HL-60/S4 treated with phorbol 12-myristate 13-acetate at 8.2 ng/mL for 4 days and 3 days (cell line): Measurements from ENCODE around the gene BRPF1.

ENCODE experiments used
- in situ Hi-C: fragments of 300-500 bp; cut with MboI; formaldehyde crosslinking; loops from 2 replicates; pipeline ENCODE4 v1.15.0; 2022; ENCODE audit warnings: low sequenced_read_pairs

Gene BRPF1

DNA sequence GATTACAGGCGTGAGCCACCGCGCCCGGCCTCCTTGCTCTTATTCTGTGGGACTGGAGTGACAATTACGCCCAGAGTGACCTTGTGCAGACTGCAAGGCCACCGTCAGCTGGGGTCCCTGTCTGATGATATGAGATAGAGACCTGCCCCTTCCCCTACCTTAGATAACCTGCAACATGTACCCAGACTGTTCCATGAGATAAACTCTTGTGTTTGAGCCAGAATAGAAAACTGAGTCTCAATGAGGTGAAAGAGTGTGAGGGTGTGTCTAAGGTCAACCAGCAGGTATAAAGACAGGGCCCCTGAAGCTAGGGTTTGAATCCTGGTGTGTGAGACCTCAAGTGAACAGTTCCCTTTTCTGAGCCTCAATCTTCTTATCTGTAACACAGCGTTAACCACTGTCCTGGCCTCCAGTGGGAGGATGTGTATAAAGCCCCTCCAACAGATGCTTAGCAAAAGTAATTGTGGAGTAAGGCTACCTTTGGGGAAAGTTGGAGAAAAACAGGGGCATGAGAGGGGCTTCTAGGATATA is 54.7 kb downstream of the BRPF1 start:
- in situ Hi-C loops, result no loop called here

- in situ Hi-C loops, result no loop called here
Observed at GRCh38 chr3:9786825-9787669, 55.5 kb downstream of the BRPF1 start.

DNA sequence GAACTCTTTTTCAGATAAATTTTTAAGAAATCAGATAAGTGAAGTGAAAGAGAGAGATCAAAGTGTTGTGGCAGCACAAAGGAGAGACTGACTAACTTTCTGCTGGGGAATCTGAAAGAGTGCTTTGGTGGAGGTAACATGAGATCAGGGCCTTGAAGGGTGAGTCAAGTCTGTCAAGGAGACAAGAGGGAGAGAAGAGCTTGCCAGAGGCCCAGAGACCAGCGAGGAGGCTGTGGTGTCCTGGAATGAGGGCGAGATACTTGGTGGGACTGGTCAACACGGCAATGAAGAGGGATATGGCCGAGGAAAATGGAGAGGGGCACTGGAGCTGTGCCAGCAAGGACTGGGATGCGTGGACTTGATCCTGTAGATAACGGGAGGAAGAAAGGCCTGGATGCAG is 56.2 kb downstream of the BRPF1 start:
- in situ Hi-C loops, result no loop called here

GRCh38 chr3:9791127-9791526 is 59.6 kb downstream of the BRPF1 start:
- in situ Hi-C loops, result no loop called here

GRCh38 chr3:9791790-9792404 is 60.4 kb downstream of the BRPF1 start:
- in situ Hi-C loops, result no loop called here

GRCh38 chr3:9792405-9793160 is 61.0 kb downstream of the BRPF1 start, which contains the start of the genes ARPC4 and TADA3:
Gene ARPC4, plus strand, starts transcription at chr3:9793082. Its CDS starts 40 bp downstream, at chr3:9793122.
Gene TADA3, minus strand, starts transcription at chr3:9792473. Its CDS starts 1,007 bp downstream, at chr3:9791466.
- in situ Hi-C loops, result no loop called here

DNA sequence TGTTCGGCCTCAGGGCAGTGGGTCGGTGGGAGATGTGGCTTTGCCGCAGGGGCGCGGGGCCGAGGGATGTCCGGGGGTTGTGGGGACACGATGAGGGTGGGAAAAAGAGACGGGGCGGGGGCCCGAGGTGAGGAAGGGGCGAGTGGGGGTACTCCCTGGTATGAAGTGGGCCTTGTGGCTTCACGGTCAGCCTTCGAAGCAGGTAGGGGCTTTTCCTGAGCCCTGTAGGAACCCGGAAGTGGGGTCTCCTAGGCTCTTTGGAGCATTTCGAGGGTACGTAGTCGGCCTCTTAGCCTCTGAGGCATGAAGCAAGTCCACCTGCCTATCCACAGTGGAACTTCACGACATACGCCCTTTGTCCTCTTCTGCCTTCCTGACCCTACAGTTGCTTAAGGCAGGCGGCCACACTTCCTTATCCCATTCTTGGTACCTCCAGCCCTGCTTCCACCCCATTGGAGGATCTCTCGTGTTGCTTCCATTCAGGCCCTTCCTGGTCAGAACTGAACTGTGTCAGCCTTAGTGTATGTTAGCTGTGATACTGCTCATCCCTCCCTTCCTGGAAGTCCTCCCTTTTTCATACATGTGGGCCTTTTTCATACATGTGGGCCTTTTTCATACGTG is 61.7 kb downstream of the BRPF1 start:
- in situ Hi-C loops, result no loop called here

DNA sequence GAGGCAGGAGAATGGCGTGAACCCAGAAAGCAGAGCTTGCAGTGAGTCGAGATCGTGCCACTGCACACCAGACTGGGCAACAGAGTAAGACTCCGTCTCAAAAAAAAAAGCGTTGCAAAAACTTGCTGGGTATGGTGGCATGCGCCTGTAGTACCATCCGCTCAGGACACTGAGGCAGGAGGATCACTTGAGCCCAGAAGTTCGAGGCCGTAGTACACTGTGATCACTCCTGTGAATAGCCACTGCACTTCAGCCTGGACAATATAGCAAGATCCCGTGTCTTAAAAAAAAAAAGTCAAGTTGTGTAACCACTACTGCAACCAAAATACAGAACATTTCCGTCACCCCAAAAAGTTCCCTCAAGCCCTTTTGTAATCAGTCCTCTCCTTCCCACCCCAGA is 62.9 kb downstream of the BRPF1 start:
- in situ Hi-C loops, result no loop called here

DNA sequence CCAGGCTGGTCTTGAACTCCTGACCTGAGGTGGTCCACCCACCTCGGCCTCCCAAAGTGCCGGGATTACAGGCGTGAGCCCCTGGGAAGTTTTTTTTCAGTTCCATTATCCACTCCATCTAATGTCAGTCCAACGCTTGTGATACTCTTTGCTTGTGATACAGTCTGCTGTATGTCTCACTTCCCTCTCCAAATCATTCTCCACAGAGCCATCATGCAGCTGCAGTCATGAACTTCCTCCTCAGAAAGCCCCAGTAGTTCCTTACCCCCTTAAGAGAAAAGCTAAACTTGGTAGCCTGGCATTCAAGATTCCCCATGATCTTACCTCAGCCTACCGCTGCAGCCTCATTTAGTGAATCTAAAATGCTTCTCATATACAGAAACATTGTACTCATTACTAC is 63.7 kb downstream of the BRPF1 start:
- in situ Hi-C loops, result no loop called here

DNA sequence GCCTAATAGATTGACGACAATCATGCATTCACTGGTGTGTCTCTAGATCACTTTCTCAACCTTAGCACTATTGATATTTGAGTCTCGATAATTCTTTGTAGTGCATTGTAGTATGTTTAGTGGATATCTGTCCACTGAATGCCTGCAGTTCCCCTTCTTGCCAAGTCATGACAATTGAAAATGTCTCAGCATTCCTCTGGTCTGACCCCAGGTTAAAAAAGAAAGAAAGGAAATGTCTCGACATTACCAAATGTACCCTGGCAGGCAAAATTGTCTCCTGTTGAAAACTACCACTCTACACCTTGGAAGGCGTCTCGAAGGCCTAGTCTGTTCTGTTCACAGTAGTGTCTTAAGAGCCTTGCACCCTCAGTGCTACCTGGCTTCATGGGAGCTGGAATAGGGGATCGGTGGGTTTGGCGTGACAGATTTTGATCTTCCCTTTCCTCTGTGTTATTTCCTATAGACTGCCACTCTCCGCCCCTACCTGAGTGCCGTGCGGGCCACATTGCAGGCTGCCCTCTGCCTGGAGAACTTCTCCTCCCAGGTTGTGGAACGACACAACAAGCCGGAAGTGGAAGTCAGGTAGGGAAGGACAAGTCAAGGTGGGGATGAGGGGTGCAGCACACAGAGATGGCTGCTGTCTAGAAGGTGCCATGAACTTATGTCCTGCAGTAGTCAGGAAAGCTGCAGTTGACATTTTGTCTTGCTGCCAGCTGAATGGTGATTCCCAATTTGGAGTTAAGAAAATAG is 65.8 kb downstream of the BRPF1 start:
- in situ Hi-C loops, result no loop called here
